GM21786 (cell line): ENCODE results near the gene GRM1.
"Not testable (repeated sequence)": the region's sequence is repeated elsewhere in the genome, so short reads cannot be mapped to it uniquely, and the experiment has no call there.

Experiments
- ATAC-seq: cut with Tn5 transposase; IDR thresholded peaks from one replicate; pipeline ENCODE4 v1.9.1; 2021; ENCODE audit not compliant: unreplicated experiment

The GRM1 gene

DNA sequence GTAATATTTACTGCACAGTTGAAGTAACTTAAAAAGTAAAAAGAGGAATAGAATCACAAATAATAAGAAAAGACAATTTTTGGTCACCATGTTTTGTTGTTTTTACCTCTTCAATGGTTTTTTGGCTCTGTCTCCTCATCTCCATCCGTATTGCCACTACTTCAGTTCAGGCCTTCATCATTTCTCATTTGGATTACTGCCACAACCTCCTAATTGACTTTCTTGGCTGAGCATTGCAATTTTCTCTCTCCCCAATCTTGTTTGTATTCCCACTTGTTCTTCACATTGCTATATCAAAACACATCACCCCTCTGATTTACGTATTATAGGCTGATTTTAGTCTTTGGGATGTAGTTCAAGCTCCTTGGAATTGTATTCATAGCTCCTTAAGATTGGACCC lies 161.7 kb downstream of the GRM1 start:
- no peak for ATAC-seq

DNA sequence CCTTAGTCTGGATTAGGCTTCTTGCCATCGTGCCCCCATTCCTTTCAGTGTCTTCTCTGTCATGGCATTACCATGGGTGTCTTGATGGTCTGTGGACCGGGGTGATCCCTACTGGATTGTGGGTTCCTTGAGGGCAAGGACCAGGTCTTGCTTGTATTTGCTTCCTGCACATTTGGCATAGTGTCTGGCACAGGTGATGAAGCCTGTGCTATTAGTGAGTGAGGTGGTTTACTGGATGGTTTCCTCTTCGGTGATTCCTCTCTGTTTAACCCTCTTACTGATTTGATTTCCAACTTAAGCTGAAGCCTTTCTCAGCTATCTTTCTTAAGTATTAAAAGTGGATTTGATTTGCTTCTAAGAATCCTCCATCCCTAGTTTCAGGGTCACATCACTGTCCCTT lies 162.3 kb downstream of the GRM1 start:
- ATAC-seq: no peak

DNA sequence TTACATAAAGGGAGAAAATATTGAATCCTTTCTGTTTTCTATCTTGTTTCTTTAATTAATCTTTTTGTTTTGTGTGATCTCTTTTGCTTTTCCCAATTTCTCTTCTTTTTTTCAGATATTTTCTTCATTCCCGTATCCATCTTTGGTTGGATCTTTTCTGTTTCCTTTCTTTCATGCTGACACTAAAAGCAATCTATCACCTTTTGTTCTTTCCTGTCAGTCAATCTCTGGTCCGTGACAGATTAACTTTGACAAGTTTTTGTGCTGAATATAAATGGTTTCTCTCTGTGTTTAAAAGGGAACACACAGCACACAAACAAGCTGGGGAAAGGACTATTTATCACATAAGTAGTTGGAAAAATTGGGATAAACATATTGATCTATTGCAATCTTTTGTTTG lies 162.8 kb downstream of the GRM1 start:
- ATAC-seq: no peak

DNA sequence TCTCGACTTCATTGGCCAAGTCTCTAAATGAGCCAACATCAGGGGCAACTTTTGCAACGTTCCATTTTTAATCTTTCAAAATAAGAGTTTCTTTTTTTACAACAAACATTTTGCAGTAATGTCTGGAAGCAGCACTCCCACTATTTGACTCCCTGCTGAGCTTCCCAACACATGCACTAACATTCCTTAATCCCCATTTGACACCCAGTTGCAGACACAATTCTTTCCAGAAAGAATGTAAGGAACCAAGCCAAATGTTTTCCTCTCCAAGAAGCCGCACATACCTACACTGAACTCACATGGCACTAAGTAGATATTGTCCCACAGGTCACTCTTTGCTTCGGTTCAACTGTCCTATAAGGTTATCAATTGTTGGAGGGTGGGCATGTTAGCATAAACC lies 165.6 kb downstream of the GRM1 start:
- ATAC-seq: no peak

DNA sequence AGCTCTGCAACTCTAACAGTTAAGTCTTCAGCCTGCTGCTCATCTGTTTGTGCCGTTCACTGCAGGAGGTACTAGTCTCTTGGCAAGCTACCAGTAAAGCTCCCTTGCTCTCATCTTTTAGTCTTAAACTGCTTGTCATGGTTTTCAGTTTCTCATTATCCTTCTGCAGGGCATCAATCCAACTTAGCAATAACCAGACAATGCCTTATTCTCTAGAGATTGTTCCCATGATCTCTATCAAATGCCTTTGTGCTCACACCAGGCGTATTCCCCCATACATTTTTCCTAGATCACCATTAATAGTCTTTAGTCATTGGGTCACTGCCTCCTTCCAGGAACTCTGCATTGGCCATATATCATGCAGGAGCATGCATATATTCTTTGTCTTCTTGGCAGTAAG lies 171.3 kb downstream of the GRM1 start:
- no peak for ATAC-seq

DNA sequence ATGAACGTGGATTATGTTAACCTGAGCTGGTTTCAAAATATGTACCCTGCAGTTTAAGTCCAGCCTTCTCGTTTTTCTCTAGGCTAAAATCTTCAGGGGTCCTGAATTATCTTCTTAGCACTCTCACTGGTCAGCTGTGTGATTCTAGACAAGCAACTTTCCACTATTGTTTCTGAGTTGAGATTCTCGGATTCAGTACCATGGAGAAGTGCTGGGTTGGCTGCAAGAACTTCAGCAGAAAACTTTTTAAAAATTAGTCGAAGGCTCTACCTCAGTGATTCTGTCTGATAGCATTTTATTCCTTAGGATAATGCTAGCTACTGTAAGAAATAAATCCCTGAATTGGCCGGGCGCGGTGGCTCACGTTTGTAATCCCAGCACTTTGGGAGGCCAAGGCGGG lies 173.7 kb downstream of the GRM1 start:
- ATAC-seq: no peak

DNA sequence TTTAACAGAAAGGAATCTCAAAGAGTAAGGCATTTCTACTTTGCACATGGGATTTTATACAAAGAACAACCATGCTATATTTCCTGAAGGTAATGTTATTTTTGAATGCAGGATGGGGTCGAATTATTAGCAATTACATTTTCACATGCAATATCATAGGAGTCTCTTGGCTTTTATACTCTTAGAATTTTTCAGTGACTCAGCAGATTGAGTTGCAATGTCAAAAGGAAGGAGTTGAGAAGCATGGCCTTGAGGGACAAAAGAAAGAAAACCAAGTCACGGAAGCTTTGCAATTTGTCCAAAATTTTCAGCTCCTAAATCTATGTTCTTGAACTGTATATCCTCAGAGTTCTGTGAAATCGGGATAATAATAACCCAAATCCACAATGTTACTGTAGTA lies 181.1 kb downstream of the GRM1 start:
- ATAC-seq: no peak

DNA sequence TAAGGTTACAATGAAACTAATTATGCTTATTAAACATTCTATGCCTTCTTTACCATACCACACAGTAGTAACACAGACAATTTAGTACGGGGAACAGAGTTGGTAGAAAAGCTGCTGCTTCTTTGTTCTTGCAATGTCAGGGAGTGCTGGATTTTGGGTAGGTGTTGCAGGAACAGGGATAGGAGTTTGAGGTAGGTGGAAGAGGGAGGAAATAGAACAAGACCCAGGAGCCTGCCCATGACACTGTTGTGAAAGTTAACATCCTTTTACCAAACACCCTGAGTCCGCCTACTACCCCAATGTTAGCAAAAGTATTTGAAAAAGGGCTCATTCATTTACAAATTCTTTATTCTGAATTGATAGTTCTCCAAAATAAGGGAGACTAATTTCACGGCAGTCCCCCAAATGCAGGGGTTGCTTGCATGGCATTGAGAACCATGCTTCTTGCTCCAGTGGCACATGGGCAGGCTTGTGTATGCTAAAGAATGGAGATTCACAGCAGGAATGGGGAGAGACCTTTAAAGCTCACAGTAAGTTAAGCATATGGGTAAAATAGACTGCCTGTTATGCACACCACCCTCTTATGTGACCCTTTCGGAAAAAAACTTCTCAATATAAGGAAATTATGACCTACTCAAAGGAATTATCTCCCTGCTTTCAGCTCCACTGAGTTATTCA lies 181.7 kb downstream of the GRM1 start:
- ATAC-seq: no peak

DNA sequence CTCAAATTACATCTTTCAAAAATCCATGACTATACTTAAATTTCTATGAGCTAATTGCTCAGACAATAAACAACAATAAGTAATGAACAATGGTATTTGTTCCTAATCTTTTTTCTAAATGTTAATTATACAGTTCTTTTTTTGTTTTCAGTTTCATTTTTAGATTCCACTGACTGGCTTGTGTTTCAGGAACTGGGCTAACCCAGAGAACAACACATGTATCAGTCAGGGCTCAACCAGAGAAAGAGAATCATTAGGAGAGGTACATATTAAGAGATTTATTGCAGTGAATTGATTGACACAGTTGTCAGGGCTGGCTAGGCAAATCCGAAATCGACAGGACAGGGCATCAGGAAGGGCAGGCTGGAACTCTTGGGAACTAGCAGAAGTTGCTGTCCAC lies 182.8 kb downstream of the GRM1 start:
- ATAC-seq: no peak

DNA sequence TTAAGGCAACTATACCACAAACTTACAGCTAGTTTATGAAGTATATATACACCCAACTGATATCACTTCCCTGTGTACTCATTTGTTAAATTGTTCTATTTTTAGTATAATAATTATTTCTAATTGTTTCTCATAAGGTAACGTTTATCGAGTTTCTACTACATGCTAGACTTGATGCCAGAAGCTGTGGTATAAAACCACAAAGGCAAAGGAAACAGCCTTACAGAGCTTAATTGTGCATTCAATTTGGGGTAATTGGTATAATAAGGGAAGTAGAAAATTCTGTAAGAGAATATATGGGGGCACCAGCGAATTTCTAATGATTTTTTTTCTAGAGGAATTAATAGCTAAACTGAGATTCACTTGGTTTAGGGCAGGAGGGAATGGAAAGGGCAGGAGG lies 183.9 kb downstream of the GRM1 start:
- no peak for ATAC-seq

DNA sequence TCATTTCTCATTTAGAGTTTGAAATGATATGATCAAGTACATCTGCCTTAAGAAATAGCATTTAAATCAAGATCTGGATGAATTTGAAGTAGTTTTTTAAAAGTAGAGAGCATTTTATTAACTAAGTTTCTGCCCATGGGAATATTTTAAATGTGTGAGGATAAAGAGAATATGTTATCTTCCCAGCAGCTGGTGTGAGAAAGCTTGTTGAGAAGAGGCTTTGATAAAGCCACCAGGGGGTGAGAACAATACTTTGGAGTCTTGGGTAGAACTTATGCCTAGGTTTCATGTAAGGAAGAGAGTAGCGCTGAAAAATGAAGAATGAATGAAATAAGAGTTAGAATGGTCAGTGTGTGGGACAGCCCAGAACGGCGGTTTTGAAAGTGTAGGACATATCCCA lies 190.2 kb downstream of the GRM1 start:
- ATAC-seq: no peak

DNA sequence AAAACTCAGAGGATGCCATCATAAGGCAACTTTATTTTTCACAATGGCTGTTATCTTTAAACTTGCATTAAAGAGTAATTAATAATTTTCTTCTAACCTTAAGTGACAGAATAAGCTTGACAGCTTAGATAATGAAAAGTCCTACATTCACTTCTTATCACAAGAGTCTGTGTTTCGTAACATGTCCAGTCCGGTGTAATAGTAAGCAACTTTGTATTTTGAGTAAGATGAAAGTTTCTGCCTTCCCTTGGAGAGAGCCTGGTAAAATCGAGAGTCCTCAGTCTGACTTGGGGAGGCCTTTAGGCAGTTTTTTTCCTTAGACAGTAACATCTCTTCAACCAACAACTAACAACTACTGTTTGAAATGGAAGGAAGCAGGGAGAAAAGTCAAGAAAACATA lies 195.6 kb downstream of the GRM1 start:
- no peak for ATAC-seq

DNA sequence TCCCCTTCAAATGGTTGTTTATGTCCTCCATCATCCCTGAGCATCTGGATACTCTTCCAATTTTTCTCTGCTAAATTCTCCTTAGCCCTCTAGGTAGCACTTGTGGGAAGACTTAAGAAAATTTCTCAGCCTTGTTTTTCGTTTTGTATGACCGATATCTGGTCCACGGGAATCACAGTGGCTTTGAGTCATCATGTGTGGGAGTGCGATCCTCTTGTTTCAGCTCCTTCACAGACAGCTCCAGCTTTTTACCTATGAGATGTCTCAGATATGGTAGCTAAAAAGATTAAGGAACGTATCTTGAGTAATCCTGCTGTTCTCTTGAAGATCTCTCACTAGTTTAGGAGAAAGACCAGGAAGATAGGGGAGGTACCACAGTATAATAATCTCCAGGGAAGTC lies 196.1 kb downstream of the GRM1 start:
- ATAC-seq: no peak

DNA sequence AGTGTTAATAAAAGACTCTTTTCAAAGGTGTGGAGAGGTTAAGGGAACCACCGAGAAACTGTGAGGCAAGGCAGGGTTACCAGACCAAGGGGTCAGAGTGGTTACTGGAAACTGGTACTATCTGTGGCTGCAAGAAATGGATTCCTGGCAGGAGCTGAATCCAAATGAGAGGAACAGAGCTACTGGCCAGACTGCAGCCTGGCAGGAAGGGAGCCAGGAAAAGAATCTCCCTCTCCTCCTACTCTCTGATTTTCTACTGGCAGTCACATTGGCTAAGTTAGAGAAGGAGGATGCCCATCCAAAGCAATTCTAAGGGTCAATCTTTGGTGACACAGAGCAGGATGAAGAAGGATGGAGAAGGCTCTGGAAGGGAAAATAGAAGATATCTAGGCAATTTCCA lies 211.5 kb downstream of the GRM1 start:
- ATAC-seq: no peak

DNA sequence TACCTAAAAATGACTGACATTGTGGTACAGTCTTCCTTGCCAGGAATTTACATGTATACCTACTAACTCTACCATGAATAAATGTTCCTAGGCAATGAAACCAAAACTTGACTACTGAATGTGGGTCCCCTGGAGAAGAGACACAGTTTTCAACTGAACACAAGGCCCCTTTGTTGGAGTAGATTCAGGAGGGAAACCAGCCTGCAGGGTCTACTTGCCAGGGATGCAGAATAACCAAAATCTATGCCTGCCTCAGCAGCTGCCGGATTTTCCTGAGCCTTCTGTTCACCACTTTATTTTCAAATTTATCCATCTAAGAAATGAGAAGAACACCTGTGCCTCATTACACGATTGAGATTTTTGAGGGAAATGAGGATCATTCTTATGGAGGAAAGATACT lies 211.9 kb downstream of the GRM1 start:
- no peak for ATAC-seq

DNA sequence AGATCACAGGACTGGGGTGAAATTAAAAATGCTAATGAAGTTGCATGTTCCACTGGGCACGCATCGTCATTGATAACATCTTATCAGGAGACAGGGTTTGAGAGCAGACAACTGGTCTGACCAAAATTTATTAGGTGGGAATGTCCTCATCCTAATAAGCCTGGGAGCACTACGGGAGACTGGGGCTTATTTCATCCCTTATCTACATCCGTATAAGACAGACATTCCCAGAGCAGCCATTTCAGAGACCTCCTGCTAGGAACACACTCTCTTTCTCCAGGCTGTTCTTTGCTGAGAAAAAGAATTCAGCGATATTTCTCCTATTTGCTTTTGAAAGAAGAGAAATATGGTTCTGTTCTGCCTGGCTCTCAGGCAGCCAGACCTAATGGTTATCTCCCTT lies 214.8 kb downstream of the GRM1 start:
- not testable (repeated sequence) for ATAC-seq

DNA sequence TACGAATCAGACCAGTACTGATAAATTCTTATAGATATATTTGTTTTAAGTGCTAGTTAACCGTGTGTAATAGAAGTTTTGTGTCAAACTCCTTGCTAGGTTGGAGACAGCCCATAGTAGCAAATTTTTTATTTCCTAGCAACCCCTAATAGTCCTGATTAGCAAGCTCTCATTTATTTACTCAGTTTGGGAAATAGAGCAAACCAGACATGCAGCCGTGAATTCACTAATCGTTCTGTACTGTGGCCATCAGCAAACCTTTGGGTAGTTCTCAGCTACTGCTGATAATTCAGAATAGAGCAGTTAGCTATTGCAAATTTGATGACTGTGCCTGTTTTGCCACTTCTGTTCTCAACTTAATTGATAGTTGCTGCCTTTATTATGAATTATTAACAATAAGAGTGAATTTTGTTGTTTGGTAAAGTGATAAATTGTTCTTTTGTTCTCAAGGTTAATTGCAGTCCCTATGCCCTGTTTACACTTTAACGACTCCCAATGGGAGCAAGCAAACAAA lies 215.8 kb downstream of the GRM1 start:
- ATAC-seq: no peak

DNA sequence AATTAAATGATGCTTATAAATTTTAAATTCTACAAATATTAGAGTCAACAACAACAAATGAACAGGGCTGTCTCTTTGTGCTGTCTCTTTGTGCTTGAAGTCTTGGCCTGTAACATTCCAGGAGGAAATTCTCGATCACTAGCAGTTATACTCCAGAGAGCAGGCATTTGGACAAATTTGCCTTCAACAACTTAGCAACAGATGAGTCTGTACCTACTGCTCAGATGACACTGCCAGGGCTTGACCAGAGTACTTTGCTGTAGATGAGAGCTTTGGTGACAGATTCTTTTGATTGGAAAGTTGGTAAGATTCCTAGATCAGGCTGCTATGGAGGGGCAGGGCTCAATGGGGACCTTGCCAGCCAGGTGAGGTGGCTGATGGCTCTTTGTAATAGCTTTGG lies 217.2 kb downstream of the GRM1 start:
- no peak for ATAC-seq

DNA sequence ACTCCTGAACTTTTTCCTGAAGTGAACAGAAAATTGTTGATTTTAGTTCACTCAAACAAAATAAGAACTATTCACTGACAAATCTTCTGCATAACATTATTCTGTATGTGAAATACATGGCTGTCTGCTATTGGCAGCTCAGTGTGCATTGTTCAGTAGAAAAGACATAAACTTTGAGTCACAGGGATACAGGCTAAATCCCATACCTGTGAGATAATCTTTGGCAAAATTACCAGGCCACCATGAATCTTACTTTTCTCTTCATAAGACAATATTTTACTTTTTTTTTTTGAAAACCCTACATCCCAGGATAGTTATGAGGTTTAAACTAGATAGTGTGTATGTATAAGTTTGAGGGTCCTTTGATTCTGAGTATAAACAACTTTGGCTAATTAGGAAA lies 224.8 kb downstream of the GRM1 start:
- ATAC-seq: no peak

DNA sequence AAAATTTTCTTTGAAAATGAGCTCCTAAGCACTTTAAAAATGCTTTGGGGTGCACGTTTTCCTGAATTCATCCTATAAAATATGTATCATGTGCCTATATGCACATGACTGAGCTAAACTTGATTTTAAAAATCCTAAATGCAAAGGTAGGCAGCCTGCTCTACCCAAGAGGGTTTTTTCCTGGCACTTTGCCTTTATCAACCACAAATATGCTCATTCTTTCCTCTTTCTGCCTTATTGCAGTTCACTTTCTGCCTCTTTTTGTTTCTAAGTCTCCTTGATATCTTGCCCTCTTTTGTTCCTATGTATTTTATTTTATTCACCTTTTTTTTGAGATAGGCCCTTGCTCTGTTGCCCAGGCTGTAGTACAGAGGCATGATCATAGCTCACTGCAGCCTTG lies 229.3 kb downstream of the GRM1 start:
- ATAC-seq: no peak

DNA sequence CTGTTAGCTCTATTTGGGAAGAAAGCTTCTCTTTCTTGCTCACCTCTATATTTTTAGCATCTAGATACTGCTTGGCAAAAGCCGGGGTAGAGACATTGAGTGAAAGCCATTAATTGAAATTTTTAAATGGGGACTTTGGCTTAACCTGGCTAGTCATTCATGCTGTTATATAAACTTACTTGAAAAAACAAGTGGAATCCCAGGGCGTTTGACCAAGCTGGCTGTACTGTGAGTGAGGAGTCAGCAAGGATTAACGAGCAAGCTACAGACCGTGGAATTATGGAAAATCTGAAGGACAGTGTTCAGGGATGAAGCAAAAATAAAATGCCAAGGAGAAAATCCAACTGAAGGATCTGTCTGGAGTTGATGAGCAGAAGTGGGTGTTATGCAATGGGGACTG lies 232.0 kb downstream of the GRM1 start:
- no peak for ATAC-seq

DNA sequence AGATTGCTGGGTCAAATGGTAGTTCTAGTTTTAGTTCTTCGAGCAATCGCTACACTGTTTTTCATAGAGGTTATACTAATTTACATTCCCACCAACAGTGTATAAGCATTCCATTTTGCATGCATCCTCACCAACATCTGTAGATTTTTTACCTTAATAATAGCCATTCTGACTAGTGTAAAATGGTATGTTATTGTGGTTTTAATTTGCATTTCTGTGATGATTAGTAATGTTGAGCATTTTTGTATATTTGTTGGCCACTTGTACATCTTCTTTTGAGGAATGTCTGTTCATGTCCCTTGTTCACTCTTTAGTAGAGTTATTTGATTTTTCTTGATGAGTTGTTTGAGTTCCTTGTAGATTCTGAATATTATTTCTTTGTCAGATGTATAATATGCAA lies 236.2 kb downstream of the GRM1 start:
- no peak for ATAC-seq

DNA sequence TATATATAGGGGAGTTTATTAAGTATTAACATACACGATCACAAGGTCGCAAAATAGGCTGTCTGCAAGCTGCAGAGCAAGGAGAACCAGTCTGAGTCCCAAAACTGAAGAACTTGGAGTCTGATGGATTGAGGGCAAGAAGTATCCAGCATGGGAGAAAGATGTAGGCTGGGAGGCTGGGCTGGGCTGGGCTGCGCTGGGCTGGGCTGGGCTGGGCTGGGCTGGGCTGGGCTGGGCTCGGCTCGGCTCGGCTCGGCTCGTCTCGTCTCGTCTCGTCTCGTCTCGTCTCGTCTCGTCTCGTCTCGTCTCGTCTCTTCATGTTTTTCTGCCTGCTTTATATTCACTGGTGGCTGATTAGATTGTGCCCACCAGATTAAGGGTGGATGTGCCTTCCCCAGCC lies 238.6 kb downstream of the GRM1 start:
- ATAC-seq: no peak
